SU-DHL-6 (cell line): ENCODE results near the gene SPACDR.
A peak's percentile ranks its signal among the peaks of the same experiment; 100 is the strongest.

Experiments
- H2AFZ ChIP-seq: fragments of 200-600 bp; sonication (generic); 2 replicates; pipeline ENCODE4 v1.6.1; 2014; ENCODE audit warnings: low read depth, mild to moderate bottlenecking, moderate library complexity, mixed read lengths, antibody characterized with exemption, low read length; ENCODE audit not compliant: severe bottlenecking
- H3F3A ChIP-seq: fragments of 200-600 bp; shearing (Covaris generic); 2 replicates; pipeline ENCODE4 v1.6.0; 2016; ENCODE audit warnings: antibody characterized with exemption, mild to moderate bottlenecking; ENCODE audit not compliant: insufficient read depth
- H3K27ac ChIP-seq: fragments of 200-600 bp; sonication (generic); 2 replicates; pipeline ENCODE4 v1.5.1; 2016; ENCODE audit warnings: low read depth, mild to moderate bottlenecking, low read length, moderate library complexity, mixed read lengths
- H3K27me3 ChIP-seq: fragments of 200-600 bp; sonication (generic), shearing (Covaris generic); 2 replicates; pipeline ENCODE4 v1.6.0; 2014; ENCODE audit warnings: mild to moderate bottlenecking, low read length
- H3K36me3 ChIP-seq: fragments of 200-600 bp; sonication (generic); 2 replicates; pipeline ENCODE4 v1.6.1; 2014; ENCODE audit warnings: mild to moderate bottlenecking, low read length, mixed read lengths
- H3K4me2 ChIP-seq: fragments of 300-600, 200-600 bp; shearing (Covaris generic), sonication (generic); 2 replicates; pipeline ENCODE4 v1.6.0; 2014; ENCODE audit warnings: low read length, low read depth, mild to moderate bottlenecking; ENCODE audit not compliant: poor library complexity, severe bottlenecking
- H3K4me3 ChIP-seq: fragments of 200-600 bp; sonication (generic); 2 replicates; pipeline ENCODE4 v1.5.1; 2014; ENCODE audit warnings: antibody characterized with exemption, low read length, mild to moderate bottlenecking, mixed read lengths; ENCODE audit not compliant: insufficient read depth, poor library complexity, severe bottlenecking
- H3K79me2 ChIP-seq: fragments of 200-600 bp; sonication (generic); 2 replicates; pipeline ENCODE4 v1.6.1; 2014; ENCODE audit warnings: mild to moderate bottlenecking, low read length, moderate library complexity; ENCODE audit not compliant: insufficient read depth
- H3K9ac ChIP-seq: fragments of 200-600 bp; sonication (generic); 2 replicates; pipeline ENCODE4 v1.7.0; 2014; ENCODE audit warnings: mild to moderate bottlenecking, low read length
- H3K9me2 ChIP-seq: fragments of 200-600 bp; sonication (generic); replicated peaks from 2 replicates; pipeline ENCODE4 v1.6.1; 2014; ENCODE audit warnings: low read length; ENCODE audit not compliant: insufficient read depth
- H3K9me3 ChIP-seq: fragments of 200-600 bp; sonication (generic); 2 replicates; pipeline ENCODE4 v1.6.1; 2014; ENCODE audit warnings: low read length, mixed read lengths; ENCODE audit not compliant: insufficient read depth
- H4K20me1 ChIP-seq: fragments of 200-600 bp; sonication (generic); 2 replicates; pipeline ENCODE4 v1.6.1; 2014; ENCODE audit warnings: low read depth, mild to moderate bottlenecking, antibody characterized with exemption, low read length, moderate library complexity, mixed read lengths
- CTCF ChIP-seq: fragments of 200-600 bp; sonication (generic); IDR thresholded peaks from one replicate; pipeline ENCODE4 v1.5.1; 2017; ENCODE audit warnings: antibody characterized with exemption, mild to moderate bottlenecking, low read length, moderate library complexity; ENCODE audit not compliant: insufficient read depth, poor library complexity, severe bottlenecking
- EZH2phosphoT487 ChIP-seq: fragments of 200-600 bp; sonication (generic), shearing (Covaris generic); conservative IDR thresholded peaks from 2 replicates; pipeline ENCODE4 v1.6.1; 2018; ENCODE audit warnings: mild to moderate bottlenecking, antibody characterized with exemption, low read length, moderate library complexity, mixed read lengths

SPACDR gene

DNA sequence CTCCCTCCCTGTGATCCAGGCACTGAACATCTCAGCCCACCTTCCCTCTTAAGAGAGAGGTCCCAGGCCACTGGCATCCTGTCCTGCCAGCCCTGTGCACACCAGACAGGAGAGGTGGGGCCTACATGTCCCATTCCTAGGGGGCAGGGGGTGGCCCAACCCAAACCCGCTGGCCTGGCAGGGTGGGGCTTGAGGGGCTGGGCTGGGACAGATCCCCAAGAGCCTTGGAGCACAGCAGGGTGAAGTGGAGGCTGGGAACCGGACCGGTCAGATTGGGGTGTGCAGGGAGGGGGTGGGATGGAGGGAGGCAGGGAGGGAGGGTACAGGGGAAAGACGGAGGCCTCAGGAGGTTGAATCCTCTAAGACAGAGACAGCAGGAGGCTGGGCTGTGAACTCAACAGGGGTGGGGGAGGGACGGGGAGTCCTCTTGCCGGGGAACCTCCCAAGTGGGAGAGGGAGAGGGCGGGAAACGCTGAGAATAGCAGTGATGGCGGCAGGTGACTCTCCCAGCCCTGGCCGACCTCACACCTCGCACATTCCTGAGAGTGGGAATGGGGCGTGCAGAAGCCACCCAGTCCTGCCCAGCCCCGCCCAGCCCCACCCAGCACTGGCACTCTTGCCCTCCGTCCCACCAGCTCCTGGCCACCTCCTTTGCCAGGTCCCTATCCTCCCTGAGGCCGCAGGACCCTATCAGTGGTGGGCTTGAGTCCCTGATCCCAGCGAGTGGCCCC, 8.2 kb upstream of the SPACDR start:
- Histone ChIP-seq H3K9me2 (no peaks in the 10 kb centered on the region), H2AFZ (no peak overlapping the region), H3K27me3 (no peaks in the 10 kb centered on the region), H3K36me3 (no peaks in the 10 kb centered on the region), H3F3A (no peaks in the 10 kb centered on the region), H3K9me3 (no peaks in the 10 kb centered on the region), H3K4me3 (no peak overlapping the region), H3K9ac (no peak overlapping the region), H4K20me1 (no peaks in the 10 kb centered on the region), H3K79me2 (peaks cover 8% of the 10 kb centered on the region; the same call in 1 of the 2 replicates), H3K27ac (no peak overlapping the region), H3K4me2 (no peak overlapping the region)
- TF ChIP-seq EZH2phosphoT487 (no peak), CTCF (no peak)

DNA sequence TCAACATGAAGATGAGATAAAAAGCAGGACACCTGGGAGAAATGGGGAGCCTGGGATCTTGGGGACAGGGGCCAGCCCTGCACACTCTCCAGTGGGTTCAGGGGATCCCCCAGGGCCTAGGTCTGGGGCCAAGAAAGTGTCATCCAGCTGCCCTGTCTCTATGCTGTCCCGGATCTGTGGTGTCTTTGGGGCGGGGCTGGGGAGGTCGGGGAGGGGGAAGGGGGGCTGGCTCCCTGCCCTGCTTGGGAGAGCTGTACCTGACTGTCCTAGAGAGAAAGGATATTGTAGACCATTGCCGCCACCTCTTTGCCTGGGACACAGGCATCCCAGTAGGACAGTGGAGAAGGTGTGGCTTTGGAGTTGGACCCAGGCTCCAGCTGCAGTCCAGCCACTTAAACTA, 7.0 kb upstream of the SPACDR start:
- Histone ChIP-seq H3F3A (no peaks in the 10 kb centered on the region), H3K9ac (no peak overlapping the region), H3K9me3 (no peaks in the 10 kb centered on the region), H4K20me1 (no peaks in the 10 kb centered on the region), H3K79me2 (no peaks in the 10 kb centered on the region), H3K9me2 (no peaks in the 10 kb centered on the region), H3K27me3 (no peaks in the 10 kb centered on the region), H3K4me3 (no peak overlapping the region), H3K36me3 (no peaks in the 10 kb centered on the region), H3K4me2 (no peak overlapping the region), H3K27ac (no peak overlapping the region), H2AFZ (no peak overlapping the region)
- TF ChIP-seq EZH2phosphoT487, result no peak
- TF ChIP-seq CTCF, result no peak

DNA sequence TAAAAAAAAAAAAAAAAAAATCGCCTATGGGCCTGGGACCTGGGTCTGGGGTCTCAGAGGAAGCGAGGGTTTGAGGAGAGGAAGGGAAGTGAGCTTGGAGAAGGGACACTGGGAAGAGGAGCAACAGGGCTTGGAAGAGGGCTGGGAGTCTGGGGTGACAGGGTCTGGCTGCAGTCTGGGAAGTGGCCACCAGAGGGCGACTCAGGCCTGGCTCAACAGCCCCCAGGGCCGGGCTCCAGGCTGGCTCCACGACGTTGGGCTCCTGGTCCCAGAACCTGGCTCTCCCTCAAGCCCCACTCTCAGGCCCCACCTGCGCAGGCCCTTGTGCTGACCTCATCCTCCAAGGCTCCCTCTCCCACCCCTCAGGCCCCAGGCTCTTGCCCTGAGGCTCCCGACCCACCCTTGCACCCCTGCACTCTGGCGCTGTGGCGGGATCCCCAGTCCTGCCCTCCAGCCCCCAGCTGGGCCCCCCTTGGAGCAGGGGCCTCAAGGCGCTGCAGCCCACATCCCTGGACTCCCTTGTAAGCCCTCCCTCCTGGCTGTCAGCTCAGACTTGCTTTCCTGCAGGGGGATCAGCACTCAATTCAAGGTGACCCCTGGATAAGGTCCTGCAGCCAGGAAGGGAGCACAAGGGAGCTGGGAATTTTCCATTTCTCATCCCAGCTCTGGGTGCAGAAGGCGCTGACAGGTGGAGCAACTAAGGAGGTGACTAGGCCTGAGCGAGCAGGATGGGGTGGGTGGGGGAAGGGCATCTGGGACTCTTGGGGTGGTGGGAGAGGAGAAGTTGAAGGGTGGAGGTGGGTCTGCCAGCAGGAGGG, 5.4 kb upstream of the SPACDR start:
- Histone ChIP-seq H3F3A (no peaks in the 10 kb centered on the region), H3K9me2 (no peaks in the 10 kb centered on the region), H2AFZ (no peak overlapping the region), H3K9ac (no peak overlapping the region), H3K9me3 (no peaks in the 10 kb centered on the region), H3K4me2 (no peak overlapping the region), H3K4me3 (no peak overlapping the region), H3K79me2 (no peaks in the 10 kb centered on the region), H3K27me3 (no peaks in the 10 kb centered on the region), H3K27ac (no peak overlapping the region), H3K36me3 (no peaks in the 10 kb centered on the region), H4K20me1 (no peaks in the 10 kb centered on the region)
- TF ChIP-seq EZH2phosphoT487, result no peak
- TF ChIP-seq CTCF, result peak; percentile 83
